Cardiac muscle cell (in vitro differentiated cells and primary cell): ENCODE results near the gene HMCES. TPM values are rescaled to one million over a fixed set of nuclear protein-coding genes. Genes with fewer than 3 reads are reported as not detected.

Experiments
- DNase-seq, 2 donors: peaks; one replicate each; pipeline versions ENCODE4 v3.0.0 to v3.0.0-alpha.2; 2010 to 2017; ENCODE audit warnings: low read depth in 1 of 2, low spot score in 1 of 2
- H3K27ac ChIP-seq: fragments of 200-600 bp; sonication (generic); 2 replicates; pipeline ENCODE4 v1.5.1; 2016
- H3K27me3 ChIP-seq: fragments of 200-600 bp; sonication (generic); 2 replicates; pipeline ENCODE4 v1.6.0; 2016; ENCODE audit warnings: control low read depth
- H3K36me3 ChIP-seq: fragments of 200-600 bp; sonication (generic); 2 replicates; pipeline ENCODE4 v1.5.1; 2016; ENCODE audit warnings: control low read depth
- H3K4me1 ChIP-seq: fragments of 200-600 bp; sonication (generic); 2 replicates; pipeline ENCODE4 v1.8.1; 2017; ENCODE audit warnings: low read depth, mild to moderate bottlenecking, mixed run types
- H3K4me3 ChIP-seq: fragments of 200-600 bp; sonication (generic); 2 replicates; pipeline ENCODE4 v1.5.1; 2016; ENCODE audit warnings: mild to moderate bottlenecking
- H3K9me3 ChIP-seq: fragments of 200-600 bp; sonication (generic); 2 replicates; pipeline ENCODE4 v1.5.1; 2017; ENCODE audit warnings: low read depth, mild to moderate bottlenecking, control low read depth
- CTCF ChIP-seq: IDR thresholded peaks from 2 replicates; pipeline ENCODE4 v1.5.1; 2012; ENCODE audit warnings: low read depth, mild to moderate bottlenecking, low read length
- polyA plus RNA-seq: library from polyadenylated mRNA; unstranded; fragments of >200 nt; fragmentation: Nextera tagmentation; extraction: Ambion mirVana; gene quantifications from 2 replicates; pipeline ENCODE4 v1.2.1, GENCODE V29; 2016
- total RNA-seq: library from RNA; depleted of rRNA; stranded (reverse); fragments of >200 nt; gene quantifications from 2 replicates; pipeline ENCODE4 v1.2.3, GENCODE V29; 2016

Gene HMCES
- total RNA-seq (45.2 and 50.9 TPM in 2 replicates), polyA plus RNA-seq (53.0 and 59.8 TPM in 2 replicates)

DNA sequence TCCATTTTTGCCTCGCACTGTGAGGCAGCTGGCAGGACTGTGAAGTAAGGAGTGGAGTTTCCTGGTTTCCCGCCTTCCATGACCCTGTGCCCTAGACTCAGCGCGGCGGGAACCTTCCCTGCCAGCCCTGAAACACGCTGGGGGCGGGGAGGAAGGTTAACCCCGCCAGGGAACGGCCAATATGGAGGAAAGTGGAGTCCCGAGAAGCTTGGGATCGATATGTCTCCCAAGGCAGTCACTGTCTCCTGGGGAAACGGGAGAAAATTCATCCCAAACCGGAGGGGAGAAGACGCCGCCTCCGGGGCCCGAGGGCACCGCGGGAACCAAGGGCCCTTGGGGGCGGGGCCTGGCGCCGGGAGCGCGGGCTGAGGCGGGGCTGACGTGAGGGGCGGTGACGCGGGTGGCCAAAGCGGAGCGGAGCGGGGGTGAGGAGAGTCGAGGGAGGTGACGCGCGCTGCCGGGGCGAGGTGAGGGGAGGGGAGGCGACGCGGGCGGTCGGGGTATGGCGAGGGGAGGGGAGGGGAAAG lies at the start of gene HMCES:
Gene HMCES (plus strand): TSS at position 432 of the 527 bp plus-strand sequence. CDS start 863 bp downstream, outside the sequence.
- TF ChIP-seq CTCF, result no peak
- Histone ChIP-seq H3K9me3 (no peaks in the 10 kb centered on the region), H3K36me3 (peaks cover 34% of the 10 kb centered on the region), H3K27me3 (no peaks in the 10 kb centered on the region), H3K4me1 (peaks cover 7% of the 10 kb centered on the region), H3K27ac (peak within 1 kb of the TSS; percentile 95), H3K4me3 (peak within 1 kb of the TSS; percentile 92)
- DNase-seq, result peak; percentile 89 to 97

DNA sequence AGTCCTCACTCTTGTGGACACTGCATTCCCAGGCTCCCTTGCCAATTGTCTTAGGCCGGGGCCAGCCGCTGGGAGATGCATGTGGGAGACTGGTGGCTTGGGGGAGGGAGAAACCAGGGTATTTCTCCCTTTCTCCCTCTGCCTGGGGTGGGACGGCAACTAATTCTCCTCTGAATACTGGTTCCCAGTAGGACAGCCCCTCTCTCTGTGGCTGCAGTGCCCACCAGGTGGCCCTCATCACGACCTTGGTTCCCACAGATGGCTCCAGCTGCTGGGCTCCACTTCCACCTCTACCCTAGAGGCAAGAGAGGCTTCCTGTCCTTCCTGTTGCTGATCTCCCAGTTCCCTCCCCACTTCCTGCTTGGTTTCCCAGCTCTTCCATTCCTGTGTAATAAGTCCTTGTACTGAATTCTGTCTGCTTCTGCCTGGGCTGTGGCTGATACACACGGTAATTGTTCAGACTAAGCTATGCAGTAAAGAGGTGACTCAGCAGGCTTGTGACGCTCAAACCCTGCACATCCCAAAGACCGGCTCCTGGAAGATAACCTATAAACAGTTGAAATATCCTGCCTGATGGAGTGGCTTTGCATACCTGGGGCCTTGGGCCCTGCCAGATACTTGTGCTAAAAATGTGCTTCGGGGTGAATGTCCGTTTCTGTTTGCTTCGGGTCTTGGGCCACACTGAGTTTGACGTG lies 49.6 kb upstream of the HMCES start:
- H3K4me3 ChIP-seq, result no peak overlapping the region
- H3K4me1 ChIP-seq, result no peaks in the 10 kb centered on the region
- H3K9me3 ChIP-seq, result no peaks in the 10 kb centered on the region
- peak in 1 of 2 donors; percentile 76 for DNase-seq
- H3K36me3 ChIP-seq, result no peaks in the 10 kb centered on the region
- H3K27me3 ChIP-seq, result no peaks in the 10 kb centered on the region
- TF ChIP-seq CTCF, result no peak
- H3K27ac ChIP-seq, result no peak overlapping the region

DNA sequence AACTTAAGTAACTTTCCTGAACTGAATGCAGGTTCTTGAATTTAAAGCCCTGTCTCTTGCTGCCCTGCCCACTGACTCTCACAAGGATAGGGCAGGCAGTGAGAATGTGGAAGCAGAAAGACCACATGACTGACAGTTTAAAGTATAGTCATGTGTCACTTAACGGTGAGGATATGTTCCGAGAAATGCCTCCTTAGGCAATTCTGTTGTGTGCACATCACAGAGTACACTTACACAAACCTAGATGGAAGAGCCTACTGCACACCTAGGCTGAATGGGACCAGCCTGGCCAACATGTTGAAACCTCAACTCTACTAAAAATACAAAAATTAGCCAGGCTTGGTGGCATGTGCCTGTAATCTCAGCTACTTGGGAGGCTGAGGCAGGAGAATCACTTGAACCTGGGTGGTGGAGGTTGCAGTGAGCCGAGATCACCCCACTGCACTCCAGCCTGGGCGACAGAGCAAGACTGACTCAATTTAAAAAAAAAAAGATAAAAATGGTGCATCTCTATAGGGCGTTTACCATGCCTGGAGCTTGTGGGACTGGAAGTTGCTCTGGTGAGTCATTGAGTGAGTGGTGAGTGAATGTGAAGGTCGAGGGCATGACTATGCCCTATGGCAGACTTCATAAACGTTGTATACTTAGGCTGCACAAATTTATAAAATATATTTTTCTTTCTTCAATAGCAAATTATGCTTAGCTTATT lies 48.2 kb upstream of the HMCES start:
- Histone ChIP-seq H3K27ac (no peak overlapping the region), H3K9me3 (no peaks in the 10 kb centered on the region), H3K36me3 (no peaks in the 10 kb centered on the region), H3K27me3 (no peaks in the 10 kb centered on the region), H3K4me1 (no peaks in the 10 kb centered on the region), H3K4me3 (no peak overlapping the region)
- TF ChIP-seq CTCF, result no peak
- DNase-seq, result peak in 1 of 2 donors; percentile 67

DNA sequence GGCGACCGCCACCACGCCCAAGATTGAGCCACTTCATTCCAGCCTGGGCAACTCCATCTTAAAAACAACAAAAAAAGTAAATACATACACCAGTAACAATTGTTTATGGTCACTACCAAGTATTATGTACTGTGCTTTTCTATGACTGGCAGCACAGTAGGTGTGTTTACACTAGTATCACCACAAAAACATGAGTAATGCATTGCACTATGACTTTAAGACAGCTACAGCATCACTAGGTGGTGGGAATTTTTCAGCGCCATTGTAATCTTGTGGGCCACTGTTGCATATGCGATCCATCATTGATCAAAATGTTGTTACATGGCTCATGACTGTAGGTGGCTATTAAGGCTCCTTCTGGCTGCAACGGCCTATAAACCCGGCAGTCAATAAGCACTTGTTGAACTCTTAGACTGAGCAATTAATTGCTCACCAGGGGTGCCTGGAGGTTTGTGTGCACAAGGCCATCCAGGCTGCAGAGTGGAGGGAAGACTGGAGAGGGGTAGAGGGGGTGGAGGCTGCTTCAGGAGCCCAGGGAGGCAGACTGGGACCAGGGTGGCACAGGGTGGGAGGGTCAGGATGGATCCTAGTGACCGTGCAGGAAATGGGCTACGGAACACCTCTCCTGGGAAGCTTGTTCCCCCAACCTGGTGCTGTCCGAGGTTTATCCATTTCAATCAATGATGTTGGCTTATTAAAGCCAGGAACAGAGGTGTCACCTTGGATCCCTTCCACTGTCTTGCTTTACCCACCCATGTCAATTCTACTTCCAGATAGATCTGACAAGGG lies 47.1 kb upstream of the HMCES start:
- no peak for TF ChIP-seq CTCF
- Histone ChIP-seq H3K27ac (no peak overlapping the region), H3K27me3 (no peaks in the 10 kb centered on the region), H3K9me3 (no peaks in the 10 kb centered on the region), H3K36me3 (no peaks in the 10 kb centered on the region), H3K4me1 (no peaks in the 10 kb centered on the region), H3K4me3 (no peak overlapping the region)
- no peak for DNase-seq

- Histone ChIP-seq H3K9me3 (no peaks in the 10 kb centered on the region), H3K36me3 (no peaks in the 10 kb centered on the region), H3K4me3 (no peak overlapping the region), H3K4me1 (no peaks in the 10 kb centered on the region), H3K27ac (no peak overlapping the region), H3K27me3 (no peaks in the 10 kb centered on the region)
- DNase-seq, result no peak
- no peak for TF ChIP-seq CTCF
These were observed 45.1 kb upstream of the HMCES start for GRCh38 chr3:129233538-129233937.
